Right atrium auricular region (tissue), 2 donors: ENCODE measurements around the gene WDR48. TPM values are rescaled to one million over a fixed set of nuclear protein-coding genes. Genes with fewer than 3 reads are reported as not detected.

Experiments
- DNase-seq: peaks from one replicate; pipeline ENCODE4 v3.0.0-alpha.2; 2019; ENCODE audit warnings: low spot score
- H3K27ac ChIP-seq, 2 donors: fragments of 200-600 bp; sonication (generic); 1 replicate in 1 of 2; 2 replicates in 1 of 2; pipeline ENCODE4 v1.5.1; 2016 to 2019
- H3K27me3 ChIP-seq, 2 donors: fragments of 200-600 bp; sonication (generic); one replicate each; pipeline versions ENCODE4 v1.5.1 to v1.6.0; 2017 to 2019
- H3K36me3 ChIP-seq: fragments of 200-600 bp; sonication (generic); one replicate; pipeline ENCODE4 v1.5.1; 2016
- H3K4me1 ChIP-seq, 2 donors: fragments of 200-600 bp; sonication (generic); one replicate each; pipeline versions ENCODE4 v1.5.1 to v1.6.0; 2017 to 2019
- H3K4me3 ChIP-seq, 2 donors: fragments of 200-600 bp; sonication (generic); 1 replicate in 1 of 2; 2 replicates in 1 of 2; pipeline ENCODE4 v1.5.1; 2017 to 2019; ENCODE audit warnings: mild to moderate bottlenecking in 1 of 2, moderate library complexity in 1 of 2
- H3K9me3 ChIP-seq, 2 donors: fragments of 200-600 bp; sonication (generic); one replicate each; pipeline ENCODE4 v1.5.1; 2019
- CTCF ChIP-seq, 2 donors: fragments of 200-600 bp; sonication (generic); IDR thresholded peaks; one replicate each; pipeline ENCODE4 v1.5.1; 2019; ENCODE audit warnings: antibody characterized with exemption in 2 of 2
- total RNA-seq, 2 donors: library from RNA; depleted of rRNA; stranded (reverse); fragments of >200 nt; gene quantifications; one replicate each; pipeline ENCODE4 v1.1.0, GENCODE V29; 2016

The WDR48 gene
- total RNA-seq, 2 donors from 2014 or later: 11.9 to 17.1 TPM

GRCh38 chr3:39106851-39107387 lies 55.1 kb downstream of the WDR48 start:
- Histone ChIP-seq H3K4me3 (peak overlapping the region; percentile 84 to 95), H3K9me3 (no peaks in the 10 kb centered on the region), H3K36me3 (no peaks in the 10 kb centered on the region), H3K27ac (peak overlapping the region; percentile 92 to 95), H3K4me1 (peaks cover 0 to 53% of the 10 kb centered on the region in 2 donors), H3K27me3 (no peaks in the 10 kb centered on the region)
- DNase-seq: no peak
- TF ChIP-seq CTCF (IDR thresholded peaks at IDR 0.05): no peak

GRCh38 chr3:39107388-39108199 lies 55.8 kb downstream of the WDR48 start, which contains the start of the genes GORASP1 and TTC21A:
TSS of gene GORASP1 (minus strand) at chr3:39107627. CDS start at chr3:39107541, 86 bp downstream.
TSS of gene TTC21A (plus strand) at chr3:39107680. CDS start at chr3:39107838, 158 bp downstream.
- Histone ChIP-seq H3K9me3 (no peaks in the 10 kb centered on the region), H3K4me1 (peaks cover 0 to 53% of the 10 kb centered on the region in 2 donors), H3K27me3 (no peaks in the 10 kb centered on the region), H3K4me3 (peak within 1 kb of the TSS; percentile 84 to 95), H3K36me3 (no peaks in the 10 kb centered on the region), H3K27ac (peak within 1 kb of the TSS; percentile 92 to 95)
- peak; percentile 90 for DNase-seq
- TF ChIP-seq CTCF (IDR thresholded peaks at IDR 0.05): no peak

GRCh38 chr3:39108200-39108710 lies 56.4 kb downstream of the WDR48 start:
- Histone ChIP-seq H3K27ac (peak overlapping the region; percentile 92 to 95), H3K27me3 (no peaks in the 10 kb centered on the region), H3K4me1 (peaks cover 0 to 48% of the 10 kb centered on the region in 2 donors), H3K9me3 (no peaks in the 10 kb centered on the region), H3K4me3 (peak overlapping the region; percentile 84 to 95), H3K36me3 (no peaks in the 10 kb centered on the region)
- no peak for DNase-seq
- TF ChIP-seq CTCF (IDR thresholded peaks at IDR 0.05): no peak

- Histone ChIP-seq H3K36me3 (no peaks in the 10 kb centered on the region), H3K27me3 (no peaks in the 10 kb centered on the region), H3K4me1 (peaks cover 0 to 40% of the 10 kb centered on the region in 2 donors), H3K27ac (no peak overlapping the region), H3K4me3 (no peak overlapping the region), H3K9me3 (no peaks in the 10 kb centered on the region)
- no peak for DNase-seq
- no peak for TF ChIP-seq CTCF (IDR thresholded peaks at IDR 0.05)
Observed at GRCh38 chr3:39109086-39109485, 57.3 kb downstream of the WDR48 start.

GRCh38 chr3:39110041-39110639 lies 58.3 kb downstream of the WDR48 start:
- Histone ChIP-seq H3K9me3 (no peaks in the 10 kb centered on the region), H3K27ac (no peak overlapping the region), H3K4me3 (no peak overlapping the region), H3K4me1 (peaks cover 0 to 29% of the 10 kb centered on the region in 2 donors), H3K36me3 (no peaks in the 10 kb centered on the region), H3K27me3 (no peaks in the 10 kb centered on the region)
- DNase-seq: no peak
- no peak for TF ChIP-seq CTCF (IDR thresholded peaks at IDR 0.05)
